Measurements from ENCODE around the gene MTHFD2. TPM values are rescaled to one million over a fixed set of nuclear protein-coding genes. Genes with fewer than 3 reads are reported as not detected.

MTHFD2 gene
- total and polyA plus RNA-seq, 2 donors (not counting 3 experiments of a cell fraction or from before 2014, with no cell fraction given): 25.6 to 83.2 TPM

- Histone ChIP-seq H3K9me3 (replicated peaks; ENCODE audit: control insufficient read depth, insufficient read depth, low read length) (no peaks in the 10 kb centered on the region), H3K27me3 (ENCODE audit: control insufficient read depth in 2 of 2, insufficient read depth in 2 of 2, low read length in 2 of 2) (no peaks in the 10 kb centered on the region), H3K79me2 (ENCODE audit: control insufficient read depth, insufficient read depth, low read length) (peaks cover 31% of the 10 kb centered on the region), H4K20me1 (replicated peaks; ENCODE audit: control insufficient read depth, extremely low read depth, insufficient read depth, low read length) (no peaks in the 10 kb centered on the region), H3K4me1 (ENCODE audit: control insufficient read depth, extremely low read depth, insufficient read depth, low read length) (peaks cover 17% of the 10 kb centered on the region), H3K36me3 (ENCODE audit: control insufficient read depth in 2 of 2, extremely low read depth in 1 of 2, insufficient read depth in 2 of 2, low read length in 2 of 2) (no peaks in the 10 kb centered on the region), H3K27ac (ENCODE audit: insufficient read depth, low read depth, low read length) (no peak overlapping the region), H3K4me3 (replicated peaks in 1 of 3; ENCODE audit: insufficient read depth in 1 of 3, low read depth in 1 of 3, low read length in 3 of 3) (no peak overlapping the region), H2AFZ (ENCODE audit: low read depth, low read length) (no peak overlapping the region), H3K4me2 (ENCODE audit: insufficient read depth, low read length) (no peak overlapping the region), H3K9me1 (replicated peaks; ENCODE audit: control insufficient read depth, extremely low read depth, insufficient read depth, low read length) (no peaks in the 10 kb centered on the region), H3K9ac (replicated peaks; ENCODE audit: extremely low read depth, insufficient read depth, low read length) (no peak overlapping the region)
- POLR2A ChIA-PET: interaction anchor here (1.3 kb wide), 1 partner anchor 18 kb away, joined by 4 read pairs; the partner anchor contains the start of gene MOB1A
- no peak for DNase-seq (ENCODE audit: low read depth, low spot score)
- no TSS peak for BruUV-seq (replicated peaks)
- dilution Hi-C loops (cut with MboI; ENCODE audit: extremely low pct_ligation_motif_present, low sequenced_read_pairs): no loop called here
- CTCF ChIA-PET: interaction anchor here (0.7 to 1.8 kb wide), 4 partner anchors 9 to 370 kb away, joined by 3 to 4 read pairs (median 4); no protein-coding TSS in a partner anchor
- intact Hi-C loops (cut with micrococcal nuclease): no loop called here
- TF ChIP-seq POLR2AphosphoS5 (IDR thresholded peaks at IDR 0.05; ENCODE audit: insufficient read depth, low read depth, low read length) (no peak), EZH2 (IDR thresholded peaks at IDR 0.05; ENCODE audit: borderline replicate concordance, low read depth, low read length, severe bottlenecking) (no peak), JUN (IDR thresholded peaks at IDR 0.05; ENCODE audit: borderline replicate concordance, insufficient read depth, insufficient read length, low read depth) (no peak), GATA2 (IDR thresholded peaks at IDR 0.05; ENCODE audit: insufficient read depth, insufficient read length, low read depth, low read length) (no peak), POLR2A (IDR thresholded peaks at IDR 0.05; ENCODE audit: low read depth, low read length) (no peak), MYC (IDR thresholded peaks at IDR 0.05; ENCODE audit: low read depth, low read length) (no peak), FOS (IDR thresholded peaks at IDR 0.05; ENCODE audit: borderline replicate concordance, insufficient read depth, low read length) (no peak)
- TF ChIP-seq, protein P1, sequence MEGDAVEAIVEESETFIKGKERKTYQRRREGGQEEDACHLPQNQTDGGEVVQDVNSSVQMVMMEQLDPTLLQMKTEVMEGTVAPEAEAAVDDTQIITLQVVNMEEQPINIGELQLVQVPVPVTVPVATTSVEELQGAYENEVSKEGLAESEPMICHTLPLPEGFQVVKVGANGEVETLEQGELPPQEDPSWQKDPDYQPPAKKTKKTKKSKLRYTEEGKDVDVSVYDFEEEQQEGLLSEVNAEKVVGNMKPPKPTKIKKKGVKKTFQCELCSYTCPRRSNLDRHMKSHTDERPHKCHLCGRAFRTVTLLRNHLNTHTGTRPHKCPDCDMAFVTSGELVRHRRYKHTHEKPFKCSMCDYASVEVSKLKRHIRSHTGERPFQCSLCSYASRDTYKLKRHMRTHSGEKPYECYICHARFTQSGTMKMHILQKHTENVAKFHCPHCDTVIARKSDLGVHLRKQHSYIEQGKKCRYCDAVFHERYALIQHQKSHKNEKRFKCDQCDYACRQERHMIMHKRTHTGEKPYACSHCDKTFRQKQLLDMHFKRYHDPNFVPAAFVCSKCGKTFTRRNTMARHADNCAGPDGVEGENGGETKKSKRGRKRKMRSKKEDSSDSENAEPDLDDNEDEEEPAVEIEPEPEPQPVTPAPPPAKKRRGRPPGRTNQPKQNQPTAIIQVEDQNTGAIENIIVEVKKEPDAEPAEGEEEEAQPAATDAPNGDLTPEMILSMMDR (IDR thresholded peaks at IDR 0.05; ENCODE audit: extremely low read depth in 1 of 2, insufficient read depth in 1 of 2, low read depth in 1 of 2, low read length in 2 of 2): no peak
- TF ChIP-seq, protein P2, sequence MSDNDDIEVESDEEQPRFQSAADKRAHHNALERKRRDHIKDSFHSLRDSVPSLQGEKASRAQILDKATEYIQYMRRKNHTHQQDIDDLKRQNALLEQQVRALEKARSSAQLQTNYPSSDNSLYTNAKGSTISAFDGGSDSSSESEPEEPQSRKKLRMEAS (IDR thresholded peaks at IDR 0.05; ENCODE audit: insufficient read depth, insufficient read length): no peak
- FAIRE-seq: no peak
These were observed 1.4 kb upstream of the MTHFD2 start for GRCh38 chr2:74197049-74197448.

Data from endothelial cell of umbilical vein (primary cell).